HT1080 (cell line): ENCODE measurements around the gene C20orf144. TPM values are rescaled to one million over a fixed set of nuclear protein-coding genes. Genes with fewer than 3 reads are reported as not detected.
A peak's percentile ranks its signal among the peaks of the same experiment; 100 is the strongest.

Experiments
- DNase-seq: peaks from one replicate; pipeline ENCODE4 v3.0.0-alpha.2; 2015; ENCODE audit warnings: low read depth
- total RNA-seq: library from RNA; depleted of rRNA; stranded (reverse); fragments of >200 nt; shearing (Covaris generic); gene quantifications from 2 replicates; pipeline ENCODE4 v1.2.3, GENCODE V29; 2014

Gene C20orf144
- total RNA-seq, 1 experiment from 2014 or later = 0.16 TPM

DNA sequence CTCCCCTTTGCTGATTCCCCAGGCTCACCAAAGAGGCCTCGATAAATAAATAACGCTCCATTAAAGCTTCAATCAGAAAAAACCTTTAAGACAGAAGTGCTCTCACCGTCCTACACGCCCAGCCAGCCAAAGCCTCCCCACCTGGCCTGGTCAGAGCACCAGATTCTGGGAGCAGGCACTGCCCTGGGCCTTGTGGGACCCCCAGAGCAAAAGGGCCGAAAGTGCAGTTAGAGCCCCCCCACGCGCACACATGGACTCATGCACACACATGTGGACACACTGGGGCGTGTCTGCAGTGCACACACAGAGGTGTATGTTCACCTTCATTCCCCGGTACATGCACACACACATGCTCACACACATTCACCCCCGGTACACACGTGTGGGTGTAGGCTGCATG lies 14.0 kb downstream of the C20orf144 start:
- no peak for DNase-seq

DNA sequence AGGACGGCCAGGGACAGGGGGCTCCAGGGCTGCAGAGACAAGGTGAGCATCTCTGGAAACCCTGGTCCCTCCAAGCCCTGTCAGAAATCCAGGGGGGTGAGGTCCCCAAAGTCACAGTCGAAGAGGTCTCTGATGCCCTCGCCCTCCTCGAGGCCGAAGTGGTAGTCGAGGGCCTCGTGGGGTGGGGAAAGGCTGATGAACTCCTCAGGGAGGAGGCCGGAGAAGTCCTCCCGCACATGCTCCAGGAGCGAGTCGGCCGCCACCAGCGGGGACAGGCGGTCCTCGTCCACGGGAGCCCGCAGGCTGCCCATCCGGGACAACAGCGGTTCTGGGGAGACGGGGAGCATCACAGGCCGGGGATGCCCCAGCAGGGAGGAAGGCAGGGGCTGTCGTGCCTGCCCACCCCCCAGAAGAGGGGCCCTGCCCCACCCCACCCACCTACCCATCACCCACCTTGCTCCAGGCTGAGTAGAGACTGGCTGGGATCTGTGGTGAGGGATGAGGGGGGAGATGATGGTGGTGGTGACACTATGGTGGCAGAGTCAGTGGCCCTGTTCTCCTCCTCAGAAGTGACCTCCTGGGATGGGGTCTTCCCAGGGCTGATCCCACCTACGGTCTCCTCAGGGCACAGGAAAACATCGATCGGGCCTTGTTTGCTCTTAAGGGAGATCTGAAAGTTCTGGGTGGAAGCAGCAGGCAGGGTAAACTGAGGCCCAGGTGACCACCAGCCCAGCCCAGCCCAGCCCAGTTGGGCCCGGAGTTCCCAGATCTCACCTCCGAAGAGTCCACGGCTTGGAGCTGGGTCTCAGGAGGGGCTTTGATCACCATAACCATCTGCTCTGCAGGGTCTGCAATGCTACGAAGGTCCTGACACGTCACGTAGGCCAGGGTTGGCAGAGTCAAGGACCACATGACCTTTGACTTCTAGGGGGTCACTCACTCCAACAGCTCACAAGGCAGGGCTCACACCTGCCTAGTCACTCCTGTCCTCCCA lies 14.8 kb downstream of the C20orf144 start:
- DNase-seq = no peak

DNA sequence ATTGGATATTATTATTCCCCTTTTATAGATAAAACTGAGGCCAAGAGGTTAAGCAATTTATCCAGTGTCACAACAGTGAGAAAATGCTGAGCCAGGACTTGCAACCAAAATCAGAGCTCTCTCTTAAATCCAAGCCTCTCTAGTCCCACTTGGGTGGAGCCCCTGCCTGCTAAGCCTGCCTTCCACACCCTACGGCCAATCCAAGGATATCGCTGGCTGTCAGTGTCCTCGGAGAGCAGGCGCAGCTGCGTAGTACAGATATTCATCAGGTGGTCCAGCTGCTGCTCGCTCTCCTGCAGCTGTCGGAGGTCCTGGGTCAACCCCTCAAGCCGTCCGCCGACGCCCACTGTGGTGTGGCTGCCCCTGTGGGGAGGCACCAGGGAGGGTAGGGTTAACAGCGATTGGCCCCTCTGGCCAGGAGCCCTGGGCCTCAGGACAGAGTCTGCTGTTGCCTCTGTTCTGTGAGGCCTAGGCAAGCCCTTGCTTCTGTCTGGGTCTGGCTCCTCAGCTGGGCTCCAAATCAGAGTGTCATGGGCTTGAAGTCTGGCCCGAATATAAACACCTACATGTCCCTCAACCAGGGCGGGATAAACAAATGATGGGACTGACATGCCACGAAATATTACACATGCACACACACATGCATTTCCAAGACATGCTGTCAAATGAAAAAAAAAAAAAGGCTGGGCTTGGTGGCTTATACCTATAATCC lies 16.0 kb downstream of the C20orf144 start:
- no peak for DNase-seq

DNA sequence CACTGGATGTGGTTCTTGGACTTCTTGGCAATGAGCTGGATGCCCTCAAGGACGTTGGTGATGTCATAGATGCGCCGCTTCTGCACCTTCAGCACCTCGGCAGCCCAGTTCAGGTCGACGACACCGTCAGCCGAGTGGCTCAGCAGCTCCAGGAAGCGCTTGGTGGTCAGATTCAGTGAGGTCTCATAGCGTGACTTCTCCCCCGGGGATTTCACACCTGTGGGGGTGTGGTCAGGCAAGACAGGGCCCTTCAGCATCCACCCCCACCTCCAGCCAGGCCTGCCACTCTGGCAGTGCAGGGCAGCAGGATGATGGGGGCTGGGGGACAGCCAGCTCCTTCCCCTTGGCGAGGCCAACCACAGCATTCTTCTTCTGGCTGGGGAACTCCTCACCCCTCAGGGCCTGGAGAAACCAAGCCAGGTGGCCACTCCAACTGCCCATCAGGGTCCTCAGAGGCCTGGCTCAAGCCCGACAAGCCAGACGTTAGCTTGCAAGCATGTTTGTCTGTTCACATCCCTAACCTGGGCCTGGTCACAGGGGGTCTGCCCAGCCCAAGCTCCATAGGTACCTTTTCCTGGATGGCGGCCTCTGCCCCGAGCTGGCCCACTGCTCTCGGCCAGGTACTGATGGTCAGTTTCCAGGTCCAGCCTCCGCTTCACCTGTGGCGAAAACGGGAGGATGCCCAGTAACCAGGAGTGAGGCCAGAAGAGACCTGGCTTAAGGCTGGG lies 17.8 kb downstream of the C20orf144 start:
- DNase-seq = no peak

DNA sequence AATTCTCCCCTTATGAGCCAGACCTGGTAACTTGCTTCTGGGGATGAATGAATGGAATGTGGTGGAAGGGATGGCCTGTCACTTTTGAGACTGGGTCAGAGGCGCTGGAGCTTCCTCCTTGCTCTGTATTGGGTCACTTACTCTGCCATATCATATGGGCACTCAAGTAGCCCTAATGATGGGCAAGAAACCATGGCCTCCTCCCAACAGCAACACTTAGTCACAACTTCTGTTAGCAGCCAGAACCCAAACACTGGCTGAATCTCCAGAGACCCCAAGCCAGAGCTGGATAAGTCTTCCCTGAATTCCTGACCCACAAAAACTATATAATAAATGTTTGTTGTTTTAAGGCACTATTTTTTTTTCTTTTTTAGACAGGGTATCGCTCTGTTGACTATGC lies 18.6 kb downstream of the C20orf144 start:
- DNase-seq = no peak

DNA sequence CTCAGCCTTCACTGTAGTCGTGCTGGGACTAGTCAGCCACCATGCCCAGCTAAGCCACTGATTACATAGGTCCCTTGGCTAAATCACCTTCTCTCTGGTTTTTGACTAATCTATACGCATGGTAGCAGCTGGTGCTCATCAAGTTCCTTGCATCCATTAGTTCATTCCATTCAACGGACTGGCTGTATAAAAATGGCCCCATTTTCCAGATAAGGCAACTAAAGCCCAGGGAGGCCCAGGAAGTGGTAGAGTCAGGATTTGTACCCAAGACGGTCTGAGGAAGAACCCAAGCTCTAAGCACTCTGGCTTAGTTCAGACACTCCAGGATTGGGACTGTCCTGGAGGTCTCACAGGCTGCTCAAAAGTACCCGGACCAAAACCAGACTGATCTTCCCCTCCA lies 19.2 kb downstream of the C20orf144 start:
- DNase-seq = no peak

DNA sequence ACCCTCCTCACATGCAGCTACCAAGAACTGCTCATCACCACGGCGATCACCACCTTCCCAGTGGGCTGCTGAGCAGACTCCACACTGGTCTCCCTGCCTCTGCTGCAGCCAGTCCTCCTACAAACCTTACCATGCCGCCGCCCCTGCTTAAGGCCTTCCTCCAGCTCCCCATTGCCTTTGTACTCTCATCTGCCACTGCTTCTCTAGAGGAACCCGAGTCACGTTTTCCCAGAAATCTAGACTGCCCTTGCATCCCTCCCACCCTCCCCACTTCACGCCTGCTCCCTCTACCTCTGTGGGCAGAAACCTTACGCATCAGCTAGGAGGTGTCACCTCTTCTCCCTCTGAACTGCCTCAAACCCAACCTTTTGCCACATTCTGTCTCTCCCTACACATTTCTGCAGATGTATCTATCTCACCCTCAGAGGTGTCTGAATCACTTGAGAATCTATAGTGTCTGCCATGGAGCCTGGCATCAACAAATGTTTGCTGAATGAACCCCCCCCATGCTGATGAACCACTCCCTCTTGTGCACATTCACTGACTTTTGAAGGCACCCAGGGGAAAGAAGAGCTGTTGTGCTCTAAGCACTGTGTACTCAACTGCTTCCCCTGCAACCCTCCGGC lies 19.7 kb downstream of the C20orf144 start:
- DNase-seq = no peak

DNA sequence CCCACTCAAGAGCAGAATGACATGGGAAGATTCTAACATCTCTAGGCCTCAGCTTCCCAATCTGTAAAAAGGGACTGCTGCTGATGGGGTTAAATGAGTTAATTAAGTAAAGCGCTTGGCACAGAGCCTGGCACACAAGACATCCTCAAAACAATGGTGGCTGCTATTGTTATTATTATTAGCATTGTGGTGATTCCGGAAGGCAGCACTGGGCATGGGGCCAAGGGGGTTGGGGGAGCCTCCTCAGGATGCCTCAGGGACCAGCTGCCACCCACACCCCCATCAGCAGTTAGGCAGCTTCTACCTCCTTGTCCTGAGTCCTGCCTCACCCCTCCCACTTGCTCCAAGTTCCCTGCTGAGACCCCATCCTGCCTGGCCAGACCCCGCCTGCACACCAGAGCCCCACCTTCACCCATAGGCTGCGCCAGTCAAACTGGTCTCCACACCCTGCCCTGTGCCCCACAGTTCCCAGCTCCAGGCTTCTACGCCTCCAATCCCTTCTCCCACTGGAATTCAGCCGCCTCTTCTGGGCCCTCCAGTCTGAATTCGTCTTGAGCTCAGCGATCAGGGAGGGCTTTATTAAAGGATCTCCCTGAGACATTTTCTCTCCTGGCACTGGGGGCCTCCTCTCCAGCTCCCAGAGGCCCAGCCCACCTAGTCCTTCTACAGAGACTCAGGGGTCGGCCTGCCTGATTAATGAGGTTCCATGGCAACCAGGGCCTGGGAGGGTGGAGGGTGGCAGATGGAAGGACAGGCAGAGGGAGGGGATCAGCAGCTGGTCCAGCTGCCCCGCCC lies 22.6 kb downstream of the C20orf144 start:
- no peak for DNase-seq

DNA sequence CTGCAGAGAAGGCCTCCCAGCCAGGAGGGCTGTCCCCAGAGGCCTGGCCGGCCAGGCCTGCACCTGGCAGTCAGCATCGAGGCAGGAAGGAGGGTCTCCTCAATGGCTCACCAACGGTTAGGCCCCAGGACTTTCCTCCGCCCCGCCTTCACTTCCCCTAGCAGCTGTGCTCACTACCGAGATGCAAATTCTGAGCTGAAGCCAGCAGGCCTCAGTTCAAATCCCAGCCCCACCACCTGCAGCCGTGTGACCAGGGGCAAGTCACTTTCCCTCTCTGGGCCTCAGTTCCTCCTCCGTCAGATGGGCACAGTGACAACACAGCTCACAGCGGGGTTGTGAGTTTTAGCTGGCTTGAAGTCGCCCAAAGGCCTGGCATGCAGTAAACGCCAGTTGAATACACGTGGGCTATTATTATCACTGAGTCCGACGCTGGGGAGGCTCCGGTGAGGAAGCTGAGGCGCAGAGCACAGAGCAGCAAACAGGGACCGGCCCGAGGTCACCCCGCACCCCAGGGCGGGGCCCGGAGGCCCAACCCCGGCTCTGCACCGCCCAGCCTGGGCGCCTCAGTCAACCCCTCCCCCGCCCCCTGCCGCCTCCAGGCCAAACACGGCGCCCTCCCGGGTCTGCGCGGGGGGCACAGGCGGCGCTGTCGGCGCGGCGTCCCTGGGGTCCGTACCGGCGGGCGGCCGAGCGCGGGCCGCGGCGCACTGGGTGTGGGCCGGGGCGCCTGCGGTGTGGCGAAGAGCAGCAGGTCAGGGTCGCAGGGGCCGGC lies 23.4 kb downstream of the C20orf144 start:
- no peak for DNase-seq

DNA sequence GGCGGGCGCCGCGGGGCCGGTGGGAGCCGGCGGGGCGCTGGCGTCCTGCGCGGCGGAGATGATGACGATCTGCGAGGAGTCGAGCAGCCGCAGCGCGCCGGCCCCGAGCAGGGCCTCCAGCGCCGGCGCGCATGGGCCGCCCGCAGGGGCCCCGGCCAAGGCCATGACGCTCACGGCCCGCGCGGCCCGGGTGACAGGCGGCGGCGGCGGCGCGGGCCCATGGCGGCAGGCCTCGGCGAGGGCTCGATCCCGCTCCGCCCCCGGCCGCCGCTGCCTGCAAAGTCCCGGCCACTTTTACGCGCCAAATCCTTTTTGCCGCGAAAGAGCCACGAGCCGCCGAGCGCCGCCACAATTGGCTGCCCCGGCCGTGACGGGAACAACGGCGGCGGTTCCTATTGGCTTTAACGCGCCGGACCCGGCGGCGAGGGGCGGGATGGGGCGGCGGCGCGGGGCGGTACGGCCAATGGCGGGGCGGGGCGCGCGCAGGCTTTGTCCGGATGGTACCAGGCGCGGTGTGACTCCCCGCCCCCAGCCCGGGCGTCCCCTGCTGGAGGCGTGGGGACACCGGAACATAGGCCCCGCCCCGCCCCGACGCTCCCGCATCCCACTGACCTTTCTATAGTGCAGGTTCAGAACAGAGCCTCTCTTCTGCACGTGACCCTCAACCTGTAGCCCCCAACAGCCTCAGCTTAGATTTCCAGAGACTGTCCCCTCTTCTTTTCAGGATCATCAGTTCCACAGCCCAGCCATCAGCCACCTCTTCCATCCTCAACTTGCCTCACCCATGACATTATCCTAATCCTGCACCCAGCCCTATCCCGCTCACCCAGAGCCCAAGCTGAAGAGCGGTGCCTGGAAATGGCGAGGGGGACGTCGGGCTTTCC lies 24.2 kb downstream of the C20orf144 start, which contains the start of gene E2F1:
E2F1 (minus strand) TSS at position 286 of the 884 bp plus-strand sequence; CDS start at position 165, 121 bp downstream.
- DNase-seq = peak; percentile 88

DNA sequence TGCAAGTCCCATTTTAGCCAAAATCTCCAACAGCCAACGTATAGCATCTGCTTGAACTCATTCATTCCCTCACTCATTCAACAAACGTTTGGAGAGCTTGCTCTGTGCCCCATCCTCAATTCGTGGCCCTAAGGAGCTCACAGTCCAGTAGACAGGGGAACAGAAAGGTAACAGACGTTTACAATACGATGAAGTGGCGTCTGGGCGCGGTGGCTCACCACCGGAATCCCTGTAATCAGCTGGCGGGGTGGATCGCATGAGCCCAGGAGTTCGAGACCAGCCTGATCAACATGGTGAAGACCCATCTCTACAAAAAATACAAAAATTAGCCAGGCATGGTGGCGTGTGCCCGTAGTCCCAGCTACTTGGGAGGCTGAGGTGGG lies 24.8 kb downstream of the C20orf144 start:
- no peak for DNase-seq

DNA sequence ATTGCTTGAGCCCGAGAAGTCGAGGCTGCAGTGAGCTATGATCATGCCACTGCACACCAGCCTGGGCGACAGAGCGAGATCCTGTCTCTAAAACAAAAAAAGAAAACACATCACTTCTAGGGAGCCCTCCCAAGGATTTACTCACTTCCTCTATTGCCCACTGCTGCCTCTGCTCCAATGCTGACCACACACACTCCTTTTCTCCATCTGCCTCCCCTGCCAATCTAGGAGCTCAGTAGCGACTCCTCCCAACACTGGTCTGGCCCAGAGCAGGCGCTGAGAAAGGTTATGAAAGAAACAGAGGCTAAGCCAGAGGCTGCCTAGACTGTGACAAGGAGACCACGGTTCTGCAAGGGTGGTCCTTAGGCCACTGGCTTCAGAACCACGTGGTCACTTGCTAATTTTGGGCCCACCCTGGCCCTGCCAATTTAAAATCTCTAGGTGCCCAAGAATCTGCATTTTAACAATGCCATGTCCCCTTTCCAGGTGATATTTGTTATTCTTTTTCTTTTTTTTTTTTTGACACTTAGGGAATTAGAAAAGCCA lies 25.3 kb downstream of the C20orf144 start:
- DNase-seq = peak; percentile 90

DNA sequence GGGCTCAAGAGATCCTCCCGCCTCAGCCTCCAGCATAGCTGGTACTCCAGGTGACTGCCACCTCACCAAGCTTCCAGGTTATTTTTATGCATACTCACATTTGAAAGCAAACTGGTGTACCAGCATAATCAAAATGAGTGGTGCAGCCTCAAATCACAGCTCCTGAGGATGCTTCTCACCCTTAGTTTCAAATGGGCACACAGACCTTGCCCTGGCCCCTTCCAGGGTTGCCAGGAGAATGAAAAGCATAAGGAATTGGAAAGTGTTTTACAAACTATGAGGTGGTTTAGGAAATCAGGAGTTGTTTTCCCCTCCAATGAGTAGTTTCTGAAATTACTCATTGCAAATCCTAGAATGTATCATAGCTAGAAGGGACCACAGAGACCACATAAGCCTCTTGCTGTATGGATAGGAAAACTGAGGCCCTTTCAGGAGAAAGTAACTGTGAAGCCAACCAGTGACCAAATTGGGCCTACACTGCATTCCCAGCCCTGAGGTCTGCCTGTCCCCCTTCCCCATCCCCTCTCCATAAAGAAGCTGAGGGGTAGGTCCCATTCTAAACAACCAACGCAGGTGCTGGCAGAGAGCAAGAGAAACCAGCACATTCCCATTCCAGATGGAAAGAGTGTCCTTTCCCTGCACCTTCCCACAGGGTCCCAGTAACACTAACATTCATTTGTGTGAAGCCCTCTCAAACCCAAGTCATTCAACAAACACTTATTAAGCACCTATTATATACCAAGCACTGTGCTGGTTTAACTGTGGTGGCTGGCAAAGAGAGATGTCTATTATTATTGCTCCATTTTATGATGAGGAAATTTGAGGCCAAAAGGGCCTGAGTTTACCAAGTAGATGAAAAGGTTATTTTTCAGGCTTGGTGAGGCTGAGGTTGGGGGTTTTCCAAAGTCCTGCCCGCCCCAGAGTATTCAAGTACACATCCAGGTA lies 26.1 kb downstream of the C20orf144 start:
- peak; percentile 45 for DNase-seq

DNA sequence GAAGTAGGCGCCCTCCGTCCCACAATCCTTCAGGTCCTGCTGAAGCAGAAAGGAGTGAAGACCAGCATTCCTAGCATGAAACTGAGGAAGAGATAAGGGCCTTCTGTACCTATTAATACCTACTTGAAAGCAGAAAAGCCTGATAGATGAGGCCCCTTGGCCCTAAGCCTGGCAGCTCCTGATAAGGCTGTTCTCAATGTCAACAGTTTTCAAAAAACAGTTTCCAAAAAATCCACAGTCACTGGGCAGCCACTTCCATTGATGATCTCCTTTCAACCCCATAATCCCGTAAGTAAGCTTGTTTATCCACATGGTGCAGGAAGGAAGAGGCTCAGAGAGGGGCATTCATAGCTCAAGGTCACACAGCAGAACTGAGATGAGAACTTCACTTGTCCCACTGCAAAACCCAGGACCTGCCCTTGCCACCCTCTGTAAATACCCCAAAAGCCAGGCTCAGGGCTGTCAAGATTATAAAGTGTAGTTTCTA lies 26.9 kb downstream of the C20orf144 start:
- DNase-seq = no peak

DNA sequence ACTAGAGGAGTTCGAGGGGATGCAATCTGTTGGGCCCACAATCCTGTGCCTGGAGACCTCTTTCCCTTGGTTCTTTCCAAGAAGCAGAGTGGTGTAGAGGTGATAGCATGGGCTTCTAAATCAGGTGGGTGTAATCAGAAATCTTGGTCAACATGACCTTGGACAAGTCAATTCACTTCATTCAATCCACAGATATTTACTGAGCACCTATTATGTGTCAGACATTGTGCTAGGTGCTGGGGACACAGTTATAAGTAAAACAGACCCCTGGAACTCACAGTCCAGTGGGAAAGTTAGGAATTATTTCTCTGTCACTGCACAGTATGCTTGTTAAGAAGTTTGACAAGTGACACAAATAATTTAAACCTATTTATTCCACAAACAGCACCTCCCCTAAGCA lies 27.4 kb downstream of the C20orf144 start:
- no peak for DNase-seq

DNA sequence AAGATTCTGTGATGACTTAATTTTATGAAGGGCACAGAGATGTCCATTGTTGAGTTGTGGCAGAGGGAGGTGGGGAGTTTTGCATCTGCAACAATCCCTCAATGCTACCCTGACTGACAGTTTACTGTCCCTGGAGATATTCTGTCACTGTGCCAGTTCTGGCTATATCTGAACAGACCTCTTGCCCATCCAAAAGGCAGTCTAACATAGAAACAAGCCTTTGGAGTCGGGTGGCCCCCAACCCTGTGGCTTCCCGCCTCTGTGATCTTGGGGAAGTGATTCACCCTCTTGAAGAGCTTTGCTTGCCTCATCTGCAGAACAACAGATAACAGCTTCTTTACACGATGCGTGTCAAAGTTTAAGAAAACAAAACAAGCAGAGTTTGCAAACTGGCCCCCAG lies 27.8 kb downstream of the C20orf144 start:
- DNase-seq = peak; percentile 84

DNA sequence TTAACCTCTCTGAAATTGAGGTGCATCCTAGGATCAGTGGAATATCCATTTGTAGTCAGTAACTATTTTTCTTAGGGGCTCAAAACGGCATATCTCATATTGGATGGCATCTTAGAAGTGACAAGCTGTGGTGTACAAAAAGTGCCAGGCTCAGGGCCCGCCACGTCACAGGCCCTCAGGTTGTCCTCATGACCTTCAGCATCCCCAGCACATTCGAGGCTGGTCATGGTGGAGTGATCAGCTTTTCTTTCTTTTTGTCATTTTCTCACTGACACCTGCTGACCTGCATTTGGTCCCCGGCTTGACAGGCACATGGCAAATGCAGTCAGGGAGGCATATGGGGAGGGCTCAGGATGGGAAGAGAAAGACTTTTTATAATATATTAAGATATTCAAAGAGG lies 31.2 kb downstream of the C20orf144 start:
- no peak for DNase-seq
